Measurements from ENCODE around the gene SLC17A5.

The SLC17A5 gene

GRCh38 chr6:73653571-73654424 is at the start of gene SLC17A5:
TSS of gene SLC17A5 (minus strand) at chr6:73653992. CDS start at chr6:73653886, 106 bp downstream.
- TF ChIP-seq GATA2 (IDR thresholded peaks at IDR 0.05; ENCODE audit: low read depth, low read length) (no peak), GATA3 (IDR thresholded peaks at IDR 0.05; ENCODE audit: low read depth, low read length) (no peak)

- no peak for TF ChIP-seq GATA2 (IDR thresholded peaks at IDR 0.05; ENCODE audit: low read depth, low read length)
- no peak for TF ChIP-seq GATA3 (IDR thresholded peaks at IDR 0.05; ENCODE audit: low read depth, low read length)
Observed at GRCh38 chr6:73703466-73703865, 49.7 kb upstream of the SLC17A5 start.

- TF ChIP-seq GATA3 (IDR thresholded peaks at IDR 0.05; ENCODE audit: low read depth, low read length) (no peak), GATA2 (IDR thresholded peaks at IDR 0.05; ENCODE audit: low read depth, low read length) (no peak)
Observed at GRCh38 chr6:73702444-73702843, 48.7 kb upstream of the SLC17A5 start.

GRCh38 chr6:73699676-73700459 is 46.1 kb upstream of the SLC17A5 start:
- TF ChIP-seq GATA3 (IDR thresholded peaks at IDR 0.05; ENCODE audit: low read depth, low read length) (no peak), GATA2 (IDR thresholded peaks at IDR 0.05; ENCODE audit: low read depth, low read length) (no peak)

GRCh38 chr6:73696966-73697655 is 43.3 kb upstream of the SLC17A5 start:
- TF ChIP-seq GATA3 (IDR thresholded peaks at IDR 0.05; ENCODE audit: low read depth, low read length), result no peak
- TF ChIP-seq GATA2 (IDR thresholded peaks at IDR 0.05; ENCODE audit: low read depth, low read length), result no peak

- TF ChIP-seq GATA2 (IDR thresholded peaks at IDR 0.05; ENCODE audit: low read depth, low read length), result no peak
- TF ChIP-seq GATA3 (IDR thresholded peaks at IDR 0.05; ENCODE audit: low read depth, low read length), result no peak
Observed at GRCh38 chr6:73695619-73696421, 42.0 kb upstream of the SLC17A5 start, which contains the start of gene CD109. TSS of gene CD109 (plus strand) at chr6:73696203. CDS start at chr6:73696216, 13 bp downstream.

- no peak for TF ChIP-seq GATA3 (IDR thresholded peaks at IDR 0.05; ENCODE audit: low read depth, low read length)
- TF ChIP-seq GATA2 (IDR thresholded peaks at IDR 0.05; ENCODE audit: low read depth, low read length), result no peak
Observed at GRCh38 chr6:73694711-73695411, 41.1 kb upstream of the SLC17A5 start.

- TF ChIP-seq GATA2 (IDR thresholded peaks at IDR 0.05; ENCODE audit: low read depth, low read length) (no peak), GATA3 (IDR thresholded peaks at IDR 0.05; ENCODE audit: low read depth, low read length) (no peak)
Observed at GRCh38 chr6:73691512-73691911, 37.7 kb upstream of the SLC17A5 start.

GRCh38 chr6:73690056-73690455 is 36.3 kb upstream of the SLC17A5 start:
- TF ChIP-seq GATA2 (IDR thresholded peaks at IDR 0.05; ENCODE audit: low read depth, low read length), result no peak
- no peak for TF ChIP-seq GATA3 (IDR thresholded peaks at IDR 0.05; ENCODE audit: low read depth, low read length)

- TF ChIP-seq GATA2 (IDR thresholded peaks at IDR 0.05; ENCODE audit: low read depth, low read length) (no peak), GATA3 (IDR thresholded peaks at IDR 0.05; ENCODE audit: low read depth, low read length) (no peak)
Observed at GRCh38 chr6:73688351-73688750, 34.6 kb upstream of the SLC17A5 start.

GRCh38 chr6:73680289-73680918 is 26.6 kb upstream of the SLC17A5 start:
- no peak for TF ChIP-seq GATA3 (IDR thresholded peaks at IDR 0.05; ENCODE audit: low read depth, low read length)

- no peak for TF ChIP-seq GATA3 (IDR thresholded peaks at IDR 0.05; ENCODE audit: low read depth, low read length)
- no peak for TF ChIP-seq GATA2 (IDR thresholded peaks at IDR 0.05; ENCODE audit: low read depth, low read length)
Observed at GRCh38 chr6:73679009-73679408, 25.2 kb upstream of the SLC17A5 start.

Measured in SH-SY5Y (cell line).